HG03521 (cell line): Measurements from ENCODE around the gene ZMYND10.

Experiments
- ATAC-seq: cut with Tn5 transposase; IDR thresholded peaks from one replicate; pipeline ENCODE4 v1.9.1; 2021; ENCODE audit warnings: mild to moderate bottlenecking, moderate library complexity; ENCODE audit not compliant: unreplicated experiment

The ZMYND10 gene

GRCh38 chr3:50345586-50346234, at the start of gene ZMYND10:
Gene ZMYND10, minus strand, starts transcription at chr3:50345732. Its CDS starts 153 bp downstream, at chr3:50345579.
- ATAC-seq, result no peak

DNA sequence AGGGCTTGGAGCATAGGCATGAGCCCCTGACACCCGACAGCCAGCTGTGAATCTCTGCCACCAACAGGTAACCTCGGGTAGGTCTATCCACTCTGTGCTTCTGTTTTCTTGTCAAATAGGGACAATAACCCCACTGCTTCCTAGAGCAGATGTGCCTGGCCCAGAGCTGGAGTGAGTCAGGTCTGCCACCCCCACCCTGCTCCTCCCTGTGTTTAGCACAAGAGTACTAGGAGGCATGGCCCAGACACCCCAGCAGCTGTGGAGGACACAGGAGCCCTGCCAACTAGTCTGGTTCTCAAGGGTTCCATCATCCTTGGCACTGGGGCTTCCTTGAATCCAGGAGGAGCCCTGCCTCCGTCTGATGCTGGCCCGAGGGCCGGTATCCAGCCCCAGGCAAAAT, 47.5 kb upstream of the ZMYND10 start:
- ATAC-seq, result no peak

DNA sequence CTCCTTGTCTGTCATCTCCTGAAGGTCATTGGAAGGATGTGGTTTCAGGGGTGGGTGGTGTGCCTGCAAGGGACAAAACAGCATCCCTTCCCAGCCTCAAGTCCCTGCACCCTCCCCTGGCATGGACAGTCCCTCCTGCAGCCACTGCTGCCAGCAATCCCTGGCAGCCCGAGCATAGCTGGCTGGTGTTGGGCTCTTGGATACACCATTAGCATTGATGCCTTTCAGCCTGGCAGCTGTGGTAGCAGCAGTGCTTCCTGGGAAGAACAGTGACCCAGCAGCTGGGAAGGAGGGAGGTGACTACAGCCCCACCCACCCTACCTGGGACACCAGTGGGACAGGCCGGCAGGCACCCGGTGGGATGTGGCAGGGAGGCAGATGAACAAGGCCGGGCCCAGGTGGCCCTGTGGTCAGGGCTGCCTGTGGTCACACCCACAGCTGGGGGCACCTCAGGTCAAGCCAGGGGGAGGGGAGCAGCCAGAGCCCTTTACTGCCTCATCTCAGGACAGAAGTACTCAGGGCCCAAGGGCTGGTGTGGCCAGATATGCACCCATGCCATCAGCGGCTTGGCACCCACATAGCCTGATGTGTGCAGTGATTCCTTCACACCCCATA, 46.7 kb upstream of the ZMYND10 start:
- no peak for ATAC-seq

DNA sequence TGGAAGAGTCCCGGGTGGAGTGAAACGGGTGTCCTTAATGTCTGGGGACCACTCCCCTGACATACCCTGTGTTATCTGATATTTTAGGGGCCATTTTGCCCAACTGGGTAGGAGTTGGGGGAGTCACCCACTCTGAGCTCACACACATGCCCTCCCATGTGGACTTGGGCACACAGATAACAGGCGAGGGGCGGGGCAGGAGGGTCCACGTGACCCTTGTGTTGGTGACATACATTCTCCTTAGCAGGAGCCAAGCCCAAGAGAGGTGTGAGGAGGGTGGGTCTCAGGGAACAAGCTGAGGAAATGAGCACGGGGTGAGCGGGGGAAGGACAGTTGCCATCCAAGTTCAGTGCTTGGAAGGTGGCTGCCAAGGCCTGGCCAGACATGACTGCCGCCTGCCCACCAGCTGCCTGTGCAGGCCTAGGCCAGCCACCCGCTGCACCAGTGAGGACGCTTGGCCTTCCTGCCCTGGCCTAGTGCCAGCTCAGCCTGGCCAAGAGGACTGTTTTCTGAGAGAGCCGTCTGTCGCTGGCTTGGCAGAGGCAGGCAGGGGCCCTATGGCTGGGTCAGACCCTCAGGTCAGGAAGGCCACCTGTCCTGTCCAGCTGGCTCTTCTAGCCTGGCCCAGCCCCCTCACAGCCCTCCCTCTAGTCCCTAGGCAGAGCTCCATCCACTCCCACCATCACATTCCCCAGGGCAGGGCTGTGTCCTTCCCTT, 45.1 kb upstream of the ZMYND10 start:
- ATAC-seq, result no peak

DNA sequence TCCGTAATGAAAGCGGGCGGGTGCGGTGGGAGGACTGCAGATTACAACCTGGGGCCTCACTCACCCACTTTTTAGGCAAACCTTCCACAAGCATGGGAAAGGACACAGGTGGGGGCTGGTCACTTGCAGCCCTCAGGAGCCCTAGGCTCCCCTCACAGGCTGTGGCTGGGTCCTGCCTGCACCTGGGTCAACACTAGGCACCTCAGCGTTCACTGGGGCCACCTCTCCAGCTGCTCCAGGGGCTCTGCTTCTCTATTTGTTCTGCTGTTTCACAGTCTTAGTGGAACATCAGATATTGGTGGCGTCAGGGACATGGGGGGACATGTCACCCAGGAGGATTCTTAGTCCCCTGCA, 43.9 kb upstream of the ZMYND10 start:
- no peak for ATAC-seq

- ATAC-seq, result no peak
These were observed 43.3 kb upstream of the ZMYND10 start for GRCh38 chr3:50388720-50389413.

GRCh38 chr3:50388016-50388719, 42.6 kb upstream of the ZMYND10 start:
- ATAC-seq, result no peak

GRCh38 chr3:50385754-50386153, 40.2 kb upstream of the ZMYND10 start:
- ATAC-seq, result no peak

- no peak for ATAC-seq
These were observed 38.2 kb upstream of the ZMYND10 start for GRCh38 chr3:50383750-50384149.

- ATAC-seq, result no peak
These were observed 37.2 kb upstream of the ZMYND10 start for GRCh38 chr3:50382722-50383121.

- ATAC-seq, result no peak
These were observed 35.9 kb upstream of the ZMYND10 start for GRCh38 chr3:50381383-50381782.

DNA sequence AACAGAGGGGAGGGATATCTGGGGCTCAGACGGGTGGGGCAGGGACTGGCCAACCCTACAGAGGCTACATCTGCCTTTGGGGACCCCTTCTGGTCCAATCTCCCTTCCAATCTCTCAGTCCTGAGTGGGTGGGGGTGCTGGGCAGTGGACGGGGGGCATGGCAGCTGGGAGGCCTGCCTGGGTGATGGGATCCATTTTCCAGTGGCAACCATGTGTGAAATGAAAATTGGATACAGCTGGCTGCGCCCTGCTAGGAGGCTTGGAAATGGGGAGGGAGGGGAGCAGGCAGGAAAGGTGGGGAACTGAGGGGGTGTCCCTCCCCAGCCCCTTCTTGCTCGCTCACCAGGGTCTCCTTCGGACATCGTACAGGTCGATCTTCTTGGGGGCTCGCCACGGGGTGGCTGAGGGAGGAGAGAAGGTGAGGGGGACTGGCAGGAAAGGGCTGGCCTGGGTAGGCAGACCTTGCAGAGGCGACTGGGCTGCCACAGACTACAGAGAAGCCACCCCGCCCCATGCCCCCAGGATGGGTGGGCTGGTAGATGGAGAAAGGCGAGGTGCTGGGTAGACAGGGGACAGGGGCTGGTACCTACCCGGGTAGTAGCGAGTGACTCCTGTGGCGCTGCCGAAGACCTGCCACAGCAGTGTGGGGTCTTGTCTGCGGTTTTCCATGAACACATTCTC, 35.0 kb upstream of the ZMYND10 start:
- ATAC-seq, result no peak

GRCh38 chr3:50378757-50379156, 33.2 kb upstream of the ZMYND10 start:
- ATAC-seq, result no peak

DNA sequence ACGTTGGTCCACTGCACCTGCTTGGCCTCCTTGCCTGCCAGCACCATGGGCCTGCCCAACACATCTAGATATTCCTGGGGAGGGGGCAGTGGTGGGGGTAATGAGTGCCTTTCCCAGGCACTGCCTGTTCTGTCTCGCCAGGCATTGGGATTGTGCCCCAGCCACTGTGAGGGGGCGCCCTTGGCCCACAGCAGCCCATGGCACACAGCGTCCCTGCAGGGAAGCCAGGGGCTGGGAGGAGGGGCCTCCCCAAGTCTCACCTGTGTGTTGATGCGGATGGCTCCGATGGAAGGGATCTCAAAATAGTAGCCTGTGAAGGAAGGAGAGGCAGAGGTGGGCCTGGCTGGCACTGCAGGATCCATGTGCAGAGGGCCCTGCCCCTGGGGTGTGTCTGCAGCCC, 32.5 kb upstream of the ZMYND10 start:
- no peak for ATAC-seq

DNA sequence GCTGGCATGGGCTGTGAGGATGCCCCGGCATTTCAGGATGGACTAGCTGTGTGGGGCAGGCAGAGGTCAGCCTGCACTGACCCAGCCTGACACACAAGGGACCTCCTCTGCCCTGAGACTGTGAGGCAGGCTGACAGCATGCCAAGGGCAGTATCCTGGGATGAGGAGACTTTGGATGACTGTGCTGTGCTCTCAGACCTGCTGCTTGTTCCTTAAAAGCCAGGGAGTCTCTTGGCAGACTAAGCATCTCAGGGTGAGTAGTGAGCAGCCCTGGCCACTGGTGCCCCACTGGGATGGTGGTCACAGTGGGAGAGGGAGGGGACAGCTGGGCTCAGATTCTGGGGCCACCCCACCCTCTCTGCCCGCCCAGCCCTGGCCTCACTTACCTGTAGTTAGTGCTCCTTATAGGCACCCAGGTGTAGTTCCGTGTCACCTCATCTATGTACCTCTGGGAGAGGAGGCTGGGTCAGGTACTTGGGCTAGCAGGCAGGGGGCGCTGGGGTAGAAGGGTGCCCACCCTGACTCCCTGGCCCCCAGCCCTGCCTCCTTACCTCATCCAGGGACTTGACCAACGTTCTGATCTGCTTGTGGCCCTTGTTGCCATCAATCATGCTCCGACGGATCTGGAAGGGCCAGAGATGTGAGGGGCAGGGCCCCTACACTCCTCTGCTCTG, 29.9 kb upstream of the ZMYND10 start:
- no peak for ATAC-seq

DNA sequence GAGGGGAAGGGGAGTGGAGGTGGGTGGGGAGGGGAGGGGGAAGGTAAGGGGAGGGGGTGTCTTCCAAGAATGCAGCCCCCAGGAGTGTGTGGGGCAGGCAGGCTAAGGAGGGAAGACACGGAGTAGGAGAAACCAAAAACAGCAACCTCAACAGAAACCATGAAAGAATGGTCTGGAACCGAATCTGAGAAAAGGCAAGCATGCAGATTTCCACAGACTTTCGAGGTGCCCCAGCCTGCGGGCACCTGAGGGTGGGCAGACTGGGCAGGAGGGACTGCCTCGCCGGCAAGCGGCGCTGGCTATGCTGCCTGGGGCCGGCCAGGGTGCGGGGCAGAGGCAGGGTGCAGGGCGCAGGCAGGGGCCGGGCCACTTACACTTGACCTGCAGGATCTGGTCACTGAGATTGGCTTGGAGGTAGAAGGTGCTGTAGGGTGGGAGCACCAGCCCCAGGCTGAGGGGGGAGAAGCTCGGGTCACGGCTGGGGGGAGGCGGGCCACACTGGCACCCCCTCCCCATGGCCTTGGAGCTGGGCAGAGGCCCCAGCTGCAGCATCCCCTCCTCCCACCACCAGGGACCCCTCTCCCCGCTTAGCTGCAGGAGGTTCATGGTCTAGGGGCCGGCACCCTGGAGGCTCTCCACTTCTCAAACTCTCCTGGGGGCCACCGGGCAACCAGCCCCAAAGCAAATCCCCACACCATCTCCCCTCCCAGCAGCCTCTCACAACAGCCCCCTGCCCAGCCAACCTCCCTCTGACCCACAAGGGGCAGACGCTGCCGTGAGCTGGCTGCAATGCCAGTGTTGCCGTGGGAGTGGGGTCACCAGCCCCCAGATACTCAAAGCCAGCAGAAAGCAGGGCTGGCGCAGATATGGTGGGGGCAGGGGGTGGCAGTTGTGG, 29.1 kb upstream of the ZMYND10 start:
- no peak for ATAC-seq

DNA sequence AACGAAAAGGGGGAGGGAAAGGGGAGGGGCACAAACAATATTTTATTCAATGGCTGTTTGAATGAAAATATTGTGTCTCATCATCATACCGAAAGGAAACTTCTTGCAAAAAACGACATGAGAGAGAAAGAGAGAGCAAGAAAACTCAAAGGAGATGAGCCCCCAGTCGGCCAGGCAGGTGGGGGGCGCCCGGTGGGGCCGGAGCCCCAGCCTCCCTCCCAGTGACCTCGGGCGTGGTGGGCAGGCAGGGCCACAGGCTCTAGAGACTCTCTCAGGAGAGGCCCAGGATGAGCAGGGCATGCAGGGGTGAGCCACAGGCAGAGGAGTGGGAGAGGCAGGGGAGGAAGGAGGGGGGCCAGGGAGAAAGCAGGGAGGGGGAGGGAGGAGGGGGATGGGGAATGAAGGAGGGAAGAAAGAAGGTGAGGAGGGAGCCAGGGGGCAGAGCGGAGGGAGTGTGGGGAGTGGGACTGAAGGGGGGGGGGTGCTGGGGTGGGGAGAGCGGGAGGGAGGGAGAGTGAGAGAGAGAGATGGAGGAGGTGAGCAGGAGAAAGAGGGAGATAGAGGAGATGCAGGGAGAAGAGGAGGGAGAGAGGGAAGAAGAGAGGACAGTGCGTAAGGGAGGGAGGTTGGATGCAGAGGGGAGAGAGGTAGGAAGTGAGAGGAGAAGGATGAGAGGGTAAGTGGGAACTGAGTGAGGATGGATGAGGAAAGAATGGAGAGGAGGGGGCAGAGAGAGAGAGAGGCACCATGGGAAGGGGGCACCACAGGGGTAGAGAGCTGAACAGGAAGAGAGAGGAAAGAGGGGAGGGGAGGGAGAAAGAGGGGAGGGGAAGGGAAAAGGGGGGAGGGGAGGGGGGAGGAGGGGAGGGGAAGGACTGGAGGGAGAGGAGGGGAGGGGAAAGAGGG, 27.9 kb upstream of the ZMYND10 start:
- no peak for ATAC-seq

GRCh38 chr3:50372349-50372748, 26.8 kb upstream of the ZMYND10 start:
- ATAC-seq, result no peak
